Posterior vena cava (tissue), 2 donors: ENCODE data around the gene FAM241B. TPM values are rescaled to one million over a fixed set of nuclear protein-coding genes. Genes with fewer than 3 reads are reported as not detected.

Experiments used
- DNase-seq: peaks from one replicate; pipeline ENCODE4 v3.0.0-alpha.2; 2020; ENCODE audit warnings: low spot score
- intact Hi-C, 2 donors: fragments of 100-400 bp; cut with DNase I; formaldehyde crosslinking; loops; one replicate each; pipeline versions ENCODE4 v1.14.1 to v1.14.2; 2022 to 2023
- total RNA-seq, 2 donors: library from RNA; stranded (reverse); fragmentation: NEBNext Ultra II Directional; extraction: Animal tissue kit (Norgen Biotek cat#: 25700); gene quantifications; one replicate each; pipeline ENCODE4 v1.2.1, GENCODE V29; 2021
- donor health status: DM: yes; HTN: yes; CAD: no.
- donor health status: DM: yes; HTN: yes; CAD: no.

FAM241B gene
- total RNA-seq, 2 donors from 2014 or later: 2.2 to 3.1 TPM

DNA sequence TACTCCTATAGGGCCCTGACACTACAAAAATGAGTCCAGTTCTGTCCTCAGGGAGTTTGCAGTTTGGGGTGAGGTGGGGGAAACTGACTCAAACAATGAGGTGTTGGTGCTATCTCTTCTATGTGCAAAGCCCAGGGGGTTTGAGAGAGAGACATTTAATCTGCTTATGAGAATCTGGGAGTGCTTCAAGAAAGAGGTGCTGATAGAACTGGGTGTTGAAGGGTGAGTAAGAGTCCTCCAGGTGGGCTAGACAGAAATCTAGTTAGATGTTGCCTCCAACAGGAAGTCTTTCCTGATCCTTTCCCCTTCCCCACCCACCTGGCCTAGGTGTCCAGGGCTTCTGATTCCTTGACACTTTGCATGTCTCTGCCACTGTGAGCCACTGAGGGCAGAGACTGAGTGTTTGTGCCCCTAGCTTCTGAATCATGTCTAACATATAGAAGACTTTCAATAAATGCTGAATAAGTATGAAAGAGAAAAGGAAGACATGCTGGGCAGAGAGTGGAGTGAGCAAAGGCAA, 53.0 kb downstream of the FAM241B start:
- DNase-seq: no peak
- intact Hi-C loops: no loop called here

Other genes starting within 250 kb of the FAM241B start
- gene TACR2, start 213.3 kb upstream of the FAM241B start, total RNA-seq: 1 to 10 TPM in 1 of 2 donors, under 1 TPM in 1; 0.71 to 3.0 TPM
- gene TSPAN15, start 178.8 kb upstream of the FAM241B start, total RNA-seq: 10 to 100 TPM; 44.6 to 45.6 TPM
- gene NEUROG3, start 56.8 kb upstream of the FAM241B start, total RNA-seq: not detected
- gene COL13A1, start 171.7 kb downstream of the FAM241B start, total RNA-seq: 1 to 10 TPM in 1 of 2 donors, under 1 TPM in 1; 0.48 to 1.3 TPM